BLaER1 (cell line): ENCODE measurements around the gene SUSD3.

Experiments used
- H3K27ac ChIP-seq: shearing (Covaris generic); formaldehyde crosslinking; 2 replicates; pipeline ENCODE4 v1.8.1; 2022
- H3K27me3 ChIP-seq: shearing (Covaris generic); formaldehyde crosslinking; 2 replicates; pipeline ENCODE4 v1.8.1; 2022
- H3K36me3 ChIP-seq: shearing (Covaris generic); formaldehyde crosslinking; 2 replicates; pipeline ENCODE4 v1.8.1; 2022
- H3K4me1 ChIP-seq: shearing (Covaris generic); formaldehyde crosslinking; 2 replicates; pipeline ENCODE4 v1.8.1; 2022
- H3K4me2 ChIP-seq: shearing (Covaris generic); formaldehyde crosslinking; 2 replicates; pipeline ENCODE4 v1.8.1; 2022
- H3K4me3 ChIP-seq: shearing (Covaris generic); formaldehyde crosslinking; 2 replicates; pipeline ENCODE4 v1.8.1; 2022
- H3K9ac ChIP-seq: shearing (Covaris generic); formaldehyde crosslinking; 2 replicates; pipeline ENCODE4 v1.8.1; 2022
- H3K9me3 ChIP-seq: shearing (Covaris generic); formaldehyde crosslinking; 2 replicates; pipeline ENCODE4 v1.8.1; 2022
- H4K20me1 ChIP-seq: shearing (Covaris generic); formaldehyde crosslinking; 2 replicates; pipeline ENCODE4 v1.8.1; 2022
- Cebpa-rat ChIP-seq: shearing (Covaris generic); IDR thresholded peaks from 2 replicates; pipeline ENCODE4 v1.8.1; 2022

SUSD3 gene

GRCh38 chr9:93048566-93049448 is 9.7 kb upstream of the SUSD3 start:
- H3K9ac ChIP-seq, result no peak overlapping the region
- TF ChIP-seq Cebpa-rat, result no peak
- H3K27ac ChIP-seq, result no peak overlapping the region
- H4K20me1 ChIP-seq, result no peaks in the 10 kb centered on the region
- no peaks in the 10 kb centered on the region for H3K36me3 ChIP-seq
- no peaks in the 10 kb centered on the region for H3K27me3 ChIP-seq
- H3K4me3 ChIP-seq, result no peak overlapping the region
- peak overlapping the region; percentile 33 for H3K4me2 ChIP-seq
- peaks cover 26% of the 10 kb centered on the region for H3K4me1 ChIP-seq
- H3K9me3 ChIP-seq, result peaks cover 11% of the 10 kb centered on the region; the same call in 1 of the 2 replicates

- Histone ChIP-seq H3K27ac (no peak overlapping the region), H3K9ac (no peak overlapping the region), H3K4me2 (peak overlapping the region; percentile 33; the same call in 1 of the 2 replicates), H4K20me1 (no peaks in the 10 kb centered on the region), H3K9me3 (peaks cover 11% of the 10 kb centered on the region; the same call in 1 of the 2 replicates), H3K27me3 (no peaks in the 10 kb centered on the region), H3K4me3 (no peak overlapping the region), H3K36me3 (no peaks in the 10 kb centered on the region), H3K4me1 (peaks cover 33% of the 10 kb centered on the region)
- TF ChIP-seq Cebpa-rat, result no peak
Observed at GRCh38 chr9:93049491-93049890, 9.0 kb upstream of the SUSD3 start.

- Histone ChIP-seq H4K20me1 (no peaks in the 10 kb centered on the region), H3K36me3 (no peaks in the 10 kb centered on the region), H3K9ac (no peak overlapping the region), H3K27ac (no peak overlapping the region), H3K9me3 (peaks cover 7% of the 10 kb centered on the region; the same call in 1 of the 2 replicates), H3K4me2 (no peak overlapping the region), H3K4me1 (peaks cover 40% of the 10 kb centered on the region), H3K27me3 (no peaks in the 10 kb centered on the region), H3K4me3 (no peak overlapping the region)
- no peak for TF ChIP-seq Cebpa-rat
Observed at GRCh38 chr9:93050231-93050630, 8.3 kb upstream of the SUSD3 start.

- no peak for TF ChIP-seq Cebpa-rat
- Histone ChIP-seq H3K4me1 (peaks cover 55% of the 10 kb centered on the region), H3K27me3 (no peaks in the 10 kb centered on the region), H3K4me3 (no peak overlapping the region), H3K9me3 (no peaks in the 10 kb centered on the region), H4K20me1 (no peaks in the 10 kb centered on the region), H3K9ac (no peak overlapping the region), H3K4me2 (no peak overlapping the region), H3K36me3 (no peaks in the 10 kb centered on the region), H3K27ac (0 out of 2 replicates have a peak overlapping the region, but pooled peaks have one; percentile 9)
Observed at GRCh38 chr9:93051680-93052089, 6.8 kb upstream of the SUSD3 start.

GRCh38 chr9:93052791-93053540 is 5.5 kb upstream of the SUSD3 start:
- no peak for TF ChIP-seq Cebpa-rat
- Histone ChIP-seq H3K4me1 (peaks cover 68% of the 10 kb centered on the region), H3K4me3 (no peak overlapping the region), H3K4me2 (peak overlapping the region; percentile 61), H3K9ac (no peak overlapping the region), H3K27me3 (no peaks in the 10 kb centered on the region), H4K20me1 (no peaks in the 10 kb centered on the region), H3K36me3 (no peaks in the 10 kb centered on the region), H3K27ac (no peak overlapping the region; the same call in 1 of the 2 replicates), H3K9me3 (no peaks in the 10 kb centered on the region)

GRCh38 chr9:93053781-93054331 is 4.6 kb upstream of the SUSD3 start:
- no peak for TF ChIP-seq Cebpa-rat
- Histone ChIP-seq H3K27me3 (no peaks in the 10 kb centered on the region), H4K20me1 (no peaks in the 10 kb centered on the region), H3K4me3 (no peak overlapping the region), H3K9ac (0 out of 2 replicates have a peak overlapping the region, but pooled peaks have one; percentile 24), H3K27ac (0 out of 2 replicates have a peak overlapping the region, but pooled peaks have one; percentile 6), H3K9me3 (no peaks in the 10 kb centered on the region), H3K4me1 (peaks cover 65% of the 10 kb centered on the region), H3K36me3 (no peaks in the 10 kb centered on the region), H3K4me2 (peak overlapping the region; percentile 61)

GRCh38 chr9:93054758-93055704 is 3.5 kb upstream of the SUSD3 start:
- no peaks in the 10 kb centered on the region for H3K9me3 ChIP-seq
- TF ChIP-seq Cebpa-rat, result no peak
- H3K4me3 ChIP-seq, result no peak overlapping the region
- no peaks in the 10 kb centered on the region for H4K20me1 ChIP-seq
- H3K9ac ChIP-seq, result no peak overlapping the region; the same call in 1 of the 2 replicates
- H3K4me1 ChIP-seq, result peaks cover 66% of the 10 kb centered on the region
- no peaks in the 10 kb centered on the region for H3K27me3 ChIP-seq
- peak overlapping the region; percentile 30; the same call in 1 of the 2 replicates for H3K27ac ChIP-seq
- H3K36me3 ChIP-seq, result no peaks in the 10 kb centered on the region
- peak overlapping the region; percentile 61 for H3K4me2 ChIP-seq

- H4K20me1 ChIP-seq, result no peaks in the 10 kb centered on the region
- H3K4me1 ChIP-seq, result peaks cover 88% of the 10 kb centered on the region
- no peaks in the 10 kb centered on the region for H3K9me3 ChIP-seq
- H3K27me3 ChIP-seq, result no peaks in the 10 kb centered on the region
- H3K4me3 ChIP-seq, result no peak overlapping the region
- H3K27ac ChIP-seq, result peak overlapping the region; percentile 78
- no peak for TF ChIP-seq Cebpa-rat
- H3K36me3 ChIP-seq, result no peaks in the 10 kb centered on the region
- peak overlapping the region; percentile 99 for H3K4me2 ChIP-seq
- peak overlapping the region; percentile 38; the same call in 1 of the 2 replicates for H3K9ac ChIP-seq
Observed at GRCh38 chr9:93057042-93057702, 1.3 kb upstream of the SUSD3 start.
